GM23248 (cell line): Measurements from ENCODE around the gene OR8I2. TPM values are rescaled to one million over a fixed set of nuclear protein-coding genes. Genes with fewer than 3 reads are reported as not detected.
"Not testable (repeated sequence)": the region's sequence is repeated elsewhere in the genome, so short reads cannot be mapped to it uniquely, and the experiment has no call there.

ENCODE experiments used
- DNase-seq: peaks from one replicate; pipeline ENCODE4 v3.0.0-alpha.2; 2015
- H2AFZ ChIP-seq: fragments of 200-600 bp; sonication (generic); 2 replicates; pipeline ENCODE4 v1.6.1; 2016; ENCODE audit warnings: antibody characterized with exemption
- H3F3A ChIP-seq: fragments of 200-600 bp; sonication (generic); 2 replicates; pipeline ENCODE4 v1.6.1; 2016; ENCODE audit warnings: mild to moderate bottlenecking, antibody characterized with exemption, mixed run types; ENCODE audit not compliant: insufficient read depth
- H3K27ac ChIP-seq: fragments of 200-600 bp; sonication (generic); 2 replicates; pipeline ENCODE4 v1.5.1; 2016; ENCODE audit warnings: mild to moderate bottlenecking
- H3K27me3 ChIP-seq: fragments of 200-600 bp; sonication (generic); replicated peaks from 2 replicates; pipeline ENCODE4 v1.6.1; 2016; ENCODE audit warnings: mild to moderate bottlenecking; ENCODE audit not compliant: insufficient read depth
- H3K36me3 ChIP-seq: fragments of 200-600 bp; sonication (generic); 2 replicates; pipeline ENCODE4 v1.6.1; 2016; ENCODE audit warnings: low read depth, mild to moderate bottlenecking
- H3K4me1 ChIP-seq: fragments of 200-600 bp; sonication (generic); 2 replicates; pipeline ENCODE4 v1.6.1; 2016; ENCODE audit warnings: mild to moderate bottlenecking; ENCODE audit not compliant: insufficient read depth
- H3K4me2 ChIP-seq: fragments of 200-600 bp; sonication (generic); one replicate; pipeline ENCODE4 v1.6.1; 2016; ENCODE audit warnings: mild to moderate bottlenecking; ENCODE audit not compliant: unreplicated experiment
- H3K4me3 ChIP-seq: fragments of 200-600 bp; sonication (generic); 2 replicates; pipeline ENCODE4 v1.5.1; 2016; ENCODE audit warnings: mild to moderate bottlenecking
- H3K79me2 ChIP-seq: fragments of 200-600 bp; sonication (generic); 2 replicates; pipeline ENCODE4 v1.6.1; 2016; ENCODE audit warnings: mild to moderate bottlenecking; ENCODE audit not compliant: insufficient read depth
- H3K9ac ChIP-seq: fragments of 200-600 bp; sonication (generic); 2 replicates; pipeline ENCODE4 v1.6.1; 2016; ENCODE audit warnings: mild to moderate bottlenecking
- H3K9me2 ChIP-seq: fragments of 200-600 bp; sonication (generic); 2 replicates; pipeline ENCODE4 v1.6.1; 2016; ENCODE audit warnings: mixed run types, mild to moderate bottlenecking, moderate library complexity; ENCODE audit not compliant: insufficient read depth
- H3K9me3 ChIP-seq: fragments of 200-600 bp; sonication (generic); one replicate; pipeline ENCODE4 v1.6.1; 2017; ENCODE audit warnings: low read depth
- H4K20me1 ChIP-seq: fragments of 200-600 bp; sonication (generic); 2 replicates; pipeline ENCODE4 v1.6.0; 2016; ENCODE audit not compliant: insufficient read depth
- EZH2 ChIP-seq: fragments of 200-600 bp; sonication (generic); IDR thresholded peaks from 2 replicates; pipeline ENCODE4 v1.6.1; 2018; ENCODE audit warnings: antibody characterized with exemption, mild to moderate bottlenecking; ENCODE audit not compliant: insufficient read depth, poor library complexity, severe bottlenecking
- EZH2phosphoT487 ChIP-seq: fragments of 200-600 bp; sonication (generic); IDR thresholded peaks from 2 replicates; pipeline ENCODE4 v1.6.1; 2018; ENCODE audit warnings: antibody characterized with exemption, moderate library complexity, mild to moderate bottlenecking, low read depth; ENCODE audit not compliant: insufficient read depth
- WGBS, 2 experiments: methylation state at CpG; one replicate each; pipeline ENCODE4 v1.1.6; 2015 to 2017; ENCODE audit warnings: low lambda C conversion rate in 2 of 2, low coverage in 1 of 2; ENCODE audit errors: missing lambda C conversion rate in 2 of 2; 5-methylcytosine and 5-hydroxymethylcytosine counted together
- in situ Hi-C: fragments of 300-500 bp; cut with MboI; formaldehyde crosslinking; loops from 2 replicates; pipeline ENCODE4 v1.15.0; 2020
- polyA plus RNA-seq: library from polyadenylated mRNA; unstranded; fragments of >200 nt; fragmentation: Nextera tagmentation; extraction: Ambion mirVana; gene quantifications from 2 replicates; pipeline ENCODE4 v1.2.1, GENCODE V29; 2016
- total RNA-seq: library from RNA; depleted of rRNA; stranded (reverse); fragments of >200 nt; shearing (Covaris generic); gene quantifications from 2 replicates; pipeline ENCODE4 v1.2.3, GENCODE V29; 2014

Gene OR8I2
- total and polyA plus RNA-seq, 2 experiments from 2014 or later = not detected

GRCh38 chr11:56066980-56067379 is 26.1 kb upstream of the OR8I2 start:
- Histone ChIP-seq H3K27ac (no peak overlapping the region), H2AFZ (no peak overlapping the region), H3K9ac (no peak overlapping the region), H3K4me3 (no peak overlapping the region), H3F3A (no peaks in the 10 kb centered on the region), H3K9me3 (no peaks in the 10 kb centered on the region), H3K36me3 (no peaks in the 10 kb centered on the region), H4K20me1 (no peaks in the 10 kb centered on the region), H3K4me1 (no peaks in the 10 kb centered on the region), H3K79me2 (no peaks in the 10 kb centered on the region), H3K4me2 (no peak overlapping the region), H3K9me2 (no peaks in the 10 kb centered on the region), H3K27me3 (no peaks in the 10 kb centered on the region)
- in situ Hi-C loops = no loop called here
- DNase-seq = no peak
- WGBS, 2 experiments = 9 to 16% methylated on average over 2 of the region's 2 CpGs
- TF ChIP-seq EZH2phosphoT487 (no peak), EZH2 (no peak)

- no peak overlapping the region for H2AFZ ChIP-seq
- H3K4me1 ChIP-seq = no peaks in the 10 kb centered on the region
- H4K20me1 ChIP-seq = no peaks in the 10 kb centered on the region
- no peaks in the 10 kb centered on the region for H3F3A ChIP-seq
- H3K4me3 ChIP-seq = no peak overlapping the region
- no peaks in the 10 kb centered on the region for H3K36me3 ChIP-seq
- in situ Hi-C loops = no loop called here
- no peak overlapping the region for H3K27ac ChIP-seq
- H3K27me3 ChIP-seq = no peaks in the 10 kb centered on the region
- 27 to 34% methylated on average over 3 of the region's 3 CpGs for WGBS, 2 experiments
- no peak for DNase-seq
- TF ChIP-seq EZH2 = no peak
- no peak for TF ChIP-seq EZH2phosphoT487
- no peaks in the 10 kb centered on the region for H3K9me2 ChIP-seq
- no peak overlapping the region for H3K9ac ChIP-seq
- no peaks in the 10 kb centered on the region for H3K79me2 ChIP-seq
- no peak overlapping the region for H3K4me2 ChIP-seq
- no peaks in the 10 kb centered on the region for H3K9me3 ChIP-seq
Measured at GRCh38 chr11:56089697-56090096, 3.4 kb upstream of the OR8I2 start.

GRCh38 chr11:56103210-56103737 is 10.2 kb downstream of the OR8I2 start, which contains the start of gene OR8H2:
Gene OR8H2 (plus strand): TSS chr11:56103687. CDS start chr11:56105043, 1,356 bp downstream.
- H3F3A ChIP-seq = no peaks in the 10 kb centered on the region
- H3K4me1 ChIP-seq = no peaks in the 10 kb centered on the region
- no peak for TF ChIP-seq EZH2
- TF ChIP-seq EZH2phosphoT487 = no peak
- no peaks in the 10 kb centered on the region for H3K36me3 ChIP-seq
- H3K4me3 ChIP-seq = no peak within 1 kb of the TSS
- no peak within 1 kb of the TSS for H3K27ac ChIP-seq
- no peaks in the 10 kb centered on the region for H3K79me2 ChIP-seq
- no peaks in the 10 kb centered on the region for H4K20me1 ChIP-seq
- no peak for DNase-seq
- H3K4me2 ChIP-seq = no peak within 1 kb of the TSS
- H3K27me3 ChIP-seq = no peaks in the 10 kb centered on the region
- no peak within 1 kb of the TSS for H2AFZ ChIP-seq
- in situ Hi-C loops = no loop called here
- H3K9me3 ChIP-seq = no peaks in the 10 kb centered on the region
- no peaks in the 10 kb centered on the region for H3K9me2 ChIP-seq
- H3K9ac ChIP-seq = no peak within 1 kb of the TSS

- H4K20me1 ChIP-seq = no peaks in the 10 kb centered on the region
- in situ Hi-C loops = no loop called here
- no peak for TF ChIP-seq EZH2phosphoT487
- TF ChIP-seq EZH2 = no peak
Measured at GRCh38 chr11:56122073-56122472, 29.0 kb downstream of the OR8I2 start, which contains the start of gene OR8H3. Gene OR8H3 (plus strand): TSS chr11:56122373. CDS start chr11:56122373, 0 bp downstream.

GRCh38 chr11:56140151-56140661 is 47.1 kb downstream of the OR8I2 start, which contains the start of gene OR8J3:
Gene OR8J3 (minus strand): TSS chr11:56140201. CDS start chr11:56137718, 2,483 bp downstream.
- Histone ChIP-seq H3K9ac (no peak within 1 kb of the TSS), H3K4me3 (no peak within 1 kb of the TSS), H3K9me3 (no peaks in the 10 kb centered on the region), H3K4me2 (no peak within 1 kb of the TSS), H3F3A (no peaks in the 10 kb centered on the region), H2AFZ (no peak within 1 kb of the TSS), H3K9me2 (no peaks in the 10 kb centered on the region), H3K36me3 (no peaks in the 10 kb centered on the region), H4K20me1 (no peaks in the 10 kb centered on the region), H3K4me1 (no peaks in the 10 kb centered on the region), H3K27me3 (no peaks in the 10 kb centered on the region), H3K27ac (no peak within 1 kb of the TSS), H3K79me2 (no peaks in the 10 kb centered on the region)
- in situ Hi-C loops = no loop called here
- DNase-seq = no peak
- no peak for TF ChIP-seq EZH2
- no peak for TF ChIP-seq EZH2phosphoT487

More at GRCh38 chr11:56122073-56122472, 29.0 kb downstream of the OR8I2 start, which contains the start of gene OR8H3:
- H3K27ac ChIP-seq = no peak within 1 kb of the TSS
- H3K4me2 ChIP-seq = no peak within 1 kb of the TSS
- H3K27me3 ChIP-seq = no peaks in the 10 kb centered on the region
- H2AFZ ChIP-seq = no peak within 1 kb of the TSS
- 15 to 24% methylated on average over 6 of the region's 6 CpGs for WGBS, 2 experiments
- no peaks in the 10 kb centered on the region for H3K9me3 ChIP-seq
- H3K4me3 ChIP-seq = no peak within 1 kb of the TSS
- H3K79me2 ChIP-seq = no peaks in the 10 kb centered on the region
- H3K4me1 ChIP-seq = no peaks in the 10 kb centered on the region
- H3K9ac ChIP-seq = no peak within 1 kb of the TSS
- no peak for DNase-seq
- no peaks in the 10 kb centered on the region for H3K9me2 ChIP-seq
- no peaks in the 10 kb centered on the region for H3F3A ChIP-seq
- no peaks in the 10 kb centered on the region for H3K36me3 ChIP-seq

- H3K27ac ChIP-seq, H3K9me2 ChIP-seq, H3K4me2 ChIP-seq, H3K79me2 ChIP-seq, H3K4me1 ChIP-seq, H4K20me1 ChIP-seq, H3K36me3 ChIP-seq, H2AFZ ChIP-seq, H3F3A ChIP-seq, DNase-seq, in situ Hi-C loops, H3K9ac ChIP-seq, H3K4me3 ChIP-seq, H3K9me3 ChIP-seq, H3K27me3 ChIP-seq: not testable (repeated sequence)
- 73 to 87% methylated on average over 10 to 30 of the region's 30 CpGs for WGBS, 2 experiments
Measured at GRCh38 chr11:56143681-56144080, 50.6 kb downstream of the OR8I2 start.
